HL-60 (cell line): ENCODE results near the gene ATP11A.

Experiments
- GABPA ChIP-seq: IDR thresholded peaks from 2 replicates; pipeline ENCODE4 v1.6.1; 2012; ENCODE audit warnings: low read depth
- POLR2AphosphoS5 ChIP-seq: IDR thresholded peaks from 2 replicates; pipeline ENCODE4 v1.6.1; 2012; ENCODE audit warnings: low read depth
- TF ChIP-seq, protein P1 (sequence below): IDR thresholded peaks from one replicate; pipeline ENCODE4 v1.5.1; 2011; ENCODE audit warnings: low read length, control low read depth, inconsistent platforms; ENCODE audit not compliant: insufficient read depth
- TF ChIP-seq, protein P2 (sequence below): IDR thresholded peaks from 2 replicates; pipeline ENCODE4 v1.6.1; 2012; ENCODE audit warnings: low read depth; ENCODE audit not compliant: insufficient replicate concordance

DNA sequence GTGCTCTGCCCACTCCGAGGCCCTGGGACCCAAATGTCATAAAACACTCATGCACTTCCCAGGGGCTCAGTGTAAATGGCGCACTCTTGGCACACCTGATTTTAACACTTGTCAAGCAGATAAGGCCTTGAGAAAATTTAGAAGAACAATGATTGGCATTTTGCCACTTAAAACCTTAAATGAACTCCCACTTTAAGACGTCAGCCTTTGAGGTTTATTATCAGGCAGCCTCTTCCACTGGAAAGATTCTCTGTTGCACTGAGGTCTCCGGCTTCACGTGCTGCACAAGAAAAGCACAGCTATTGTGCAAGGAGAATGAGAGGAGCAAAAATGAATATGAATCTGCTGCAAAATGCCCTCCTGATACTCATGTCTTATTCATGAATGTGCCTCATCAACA, 38.5 kb upstream of the ATP11A start:
- no peak for TF ChIP-seq POLR2AphosphoS5
- TF ChIP-seq, protein P1, sequence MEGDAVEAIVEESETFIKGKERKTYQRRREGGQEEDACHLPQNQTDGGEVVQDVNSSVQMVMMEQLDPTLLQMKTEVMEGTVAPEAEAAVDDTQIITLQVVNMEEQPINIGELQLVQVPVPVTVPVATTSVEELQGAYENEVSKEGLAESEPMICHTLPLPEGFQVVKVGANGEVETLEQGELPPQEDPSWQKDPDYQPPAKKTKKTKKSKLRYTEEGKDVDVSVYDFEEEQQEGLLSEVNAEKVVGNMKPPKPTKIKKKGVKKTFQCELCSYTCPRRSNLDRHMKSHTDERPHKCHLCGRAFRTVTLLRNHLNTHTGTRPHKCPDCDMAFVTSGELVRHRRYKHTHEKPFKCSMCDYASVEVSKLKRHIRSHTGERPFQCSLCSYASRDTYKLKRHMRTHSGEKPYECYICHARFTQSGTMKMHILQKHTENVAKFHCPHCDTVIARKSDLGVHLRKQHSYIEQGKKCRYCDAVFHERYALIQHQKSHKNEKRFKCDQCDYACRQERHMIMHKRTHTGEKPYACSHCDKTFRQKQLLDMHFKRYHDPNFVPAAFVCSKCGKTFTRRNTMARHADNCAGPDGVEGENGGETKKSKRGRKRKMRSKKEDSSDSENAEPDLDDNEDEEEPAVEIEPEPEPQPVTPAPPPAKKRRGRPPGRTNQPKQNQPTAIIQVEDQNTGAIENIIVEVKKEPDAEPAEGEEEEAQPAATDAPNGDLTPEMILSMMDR: no peak
- TF ChIP-seq, protein P2, sequence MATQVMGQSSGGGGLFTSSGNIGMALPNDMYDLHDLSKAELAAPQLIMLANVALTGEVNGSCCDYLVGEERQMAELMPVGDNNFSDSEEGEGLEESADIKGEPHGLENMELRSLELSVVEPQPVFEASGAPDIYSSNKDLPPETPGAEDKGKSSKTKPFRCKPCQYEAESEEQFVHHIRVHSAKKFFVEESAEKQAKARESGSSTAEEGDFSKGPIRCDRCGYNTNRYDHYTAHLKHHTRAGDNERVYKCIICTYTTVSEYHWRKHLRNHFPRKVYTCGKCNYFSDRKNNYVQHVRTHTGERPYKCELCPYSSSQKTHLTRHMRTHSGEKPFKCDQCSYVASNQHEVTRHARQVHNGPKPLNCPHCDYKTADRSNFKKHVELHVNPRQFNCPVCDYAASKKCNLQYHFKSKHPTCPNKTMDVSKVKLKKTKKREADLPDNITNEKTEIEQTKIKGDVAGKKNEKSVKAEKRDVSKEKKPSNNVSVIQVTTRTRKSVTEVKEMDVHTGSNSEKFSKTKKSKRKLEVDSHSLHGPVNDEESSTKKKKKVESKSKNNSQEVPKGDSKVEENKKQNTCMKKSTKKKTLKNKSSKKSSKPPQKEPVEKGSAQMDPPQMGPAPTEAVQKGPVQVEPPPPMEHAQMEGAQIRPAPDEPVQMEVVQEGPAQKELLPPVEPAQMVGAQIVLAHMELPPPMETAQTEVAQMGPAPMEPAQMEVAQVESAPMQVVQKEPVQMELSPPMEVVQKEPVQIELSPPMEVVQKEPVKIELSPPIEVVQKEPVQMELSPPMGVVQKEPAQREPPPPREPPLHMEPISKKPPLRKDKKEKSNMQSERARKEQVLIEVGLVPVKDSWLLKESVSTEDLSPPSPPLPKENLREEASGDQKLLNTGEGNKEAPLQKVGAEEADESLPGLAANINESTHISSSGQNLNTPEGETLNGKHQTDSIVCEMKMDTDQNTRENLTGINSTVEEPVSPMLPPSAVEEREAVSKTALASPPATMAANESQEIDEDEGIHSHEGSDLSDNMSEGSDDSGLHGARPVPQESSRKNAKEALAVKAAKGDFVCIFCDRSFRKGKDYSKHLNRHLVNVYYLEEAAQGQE: no peak
- TF ChIP-seq GABPA: no peak
